Bronchial epithelial cell (primary cell): Measurements from ENCODE around the gene ARL16. TPM values are rescaled to one million over a fixed set of nuclear protein-coding genes. Genes with fewer than 3 reads are reported as not detected.

ENCODE experiments used
- DNase-seq: peaks from one replicate; pipeline ENCODE4 v3.0.0-alpha.2; 2010; ENCODE audit warnings: low read depth
- FAIRE-seq: peaks from 2 replicates; lab custom pipeline; 2011; peaks lifted over from hg19 to GRCh38; lab: Jason Lieb, UNC
- H3K27me3 ChIP-seq: 2 replicates; pipeline ENCODE4 v1.5.1; 2011; ENCODE audit warnings: low read length; ENCODE audit not compliant: control insufficient read depth, insufficient read depth
- H3K36me3 ChIP-seq: 2 replicates; pipeline ENCODE4 v1.5.1; 2011; ENCODE audit warnings: low read length; ENCODE audit not compliant: control insufficient read depth, insufficient read depth
- H3K4me3 ChIP-seq: 2 replicates; pipeline ENCODE4 v1.5.1; 2011; ENCODE audit warnings: mild to moderate bottlenecking, low read depth, low read length, control low read depth
- CTCF ChIP-seq: IDR thresholded peaks from 2 replicates; pipeline ENCODE4 v1.5.1; 2011; ENCODE audit warnings: mild to moderate bottlenecking, moderate library complexity, low read length, control low read depth, inconsistent platforms; ENCODE audit not compliant: insufficient read depth, severe bottlenecking
- total RNA-seq: library from RNA; depleted of rRNA; stranded (reverse); fragments of >200 nt; gene quantifications from 2 replicates; pipeline ENCODE4 v1.2.1, GENCODE V29; 2014

ARL16 gene
- total RNA-seq, 1 donor from 2014 or later, result 25.8 TPM

GRCh38 chr17:81696218-81696941 is 12.8 kb upstream of the ARL16 start:
- Histone ChIP-seq H3K27me3 (no peaks in the 10 kb centered on the region), H3K4me3 (no peak overlapping the region), H3K36me3 (peaks cover 47% of the 10 kb centered on the region)
- no peak for DNase-seq
- no peak for TF ChIP-seq CTCF
- FAIRE-seq, result no peak

GRCh38 chr17:81695801-81696200 is 12.2 kb upstream of the ARL16 start:
- no peak overlapping the region for H3K4me3 ChIP-seq
- no peaks in the 10 kb centered on the region for H3K27me3 ChIP-seq
- peaks cover 44% of the 10 kb centered on the region for H3K36me3 ChIP-seq
- TF ChIP-seq CTCF, result no peak
- DNase-seq (no peak), FAIRE-seq (no peak)

GRCh38 chr17:81695211-81695610 is 11.6 kb upstream of the ARL16 start:
- Histone ChIP-seq H3K4me3 (no peak overlapping the region), H3K27me3 (no peaks in the 10 kb centered on the region), H3K36me3 (peaks cover 49% of the 10 kb centered on the region)
- TF ChIP-seq CTCF, result no peak
- DNase-seq (no peak), FAIRE-seq (no peak)

- TF ChIP-seq CTCF, result no peak
- H3K4me3 ChIP-seq, result no peak overlapping the region
- no peaks in the 10 kb centered on the region for H3K27me3 ChIP-seq
- H3K36me3 ChIP-seq, result peaks cover 52% of the 10 kb centered on the region
- FAIRE-seq, result no peak
- DNase-seq, result no peak
These were observed 11.2 kb upstream of the ARL16 start for GRCh38 chr17:81694810-81695209.

GRCh38 chr17:81693509-81694210 is 10.1 kb upstream of the ARL16 start:
- DNase-seq (no peak), FAIRE-seq (no peak)
- no peak for TF ChIP-seq CTCF
- no peak overlapping the region for H3K4me3 ChIP-seq
- no peaks in the 10 kb centered on the region for H3K27me3 ChIP-seq
- H3K36me3 ChIP-seq, result peaks cover 60% of the 10 kb centered on the region
